IPS-20b (cell line): ENCODE measurements around the gene ISL2.

ENCODE experiments used
- H3K27ac ChIP-seq: one replicate; pipeline ENCODE4 v1.5.1; 2013; ENCODE audit warnings: low read length
- H3K27me3 ChIP-seq: 2 replicates; pipeline ENCODE4 v1.6.1; 2013; ENCODE audit warnings: mild to moderate bottlenecking, low read length, inconsistent platforms; ENCODE audit not compliant: insufficient read depth
- H3K36me3 ChIP-seq: 2 replicates; pipeline ENCODE4 v1.6.1; 2013; ENCODE audit warnings: low read depth, mild to moderate bottlenecking, inconsistent platforms, low read length, moderate library complexity; ENCODE audit not compliant: insufficient read depth
- H3K4me1 ChIP-seq: 2 replicates; pipeline ENCODE4 v1.6.1; 2013; ENCODE audit warnings: mild to moderate bottlenecking, control low read depth, inconsistent platforms, low read length, moderate library complexity; ENCODE audit not compliant: insufficient read depth
- H3K4me3 ChIP-seq: 2 replicates; pipeline ENCODE4 v1.5.1; 2013; ENCODE audit warnings: mild to moderate bottlenecking, low read length, inconsistent platforms
- H3K9ac ChIP-seq: 2 replicates; pipeline ENCODE4 v1.6.1; 2013; ENCODE audit warnings: low read depth, mild to moderate bottlenecking, inconsistent platforms, low read length, moderate library complexity
- H3K9me3 ChIP-seq: 2 replicates; pipeline ENCODE4 v1.6.1; 2013; ENCODE audit warnings: mild to moderate bottlenecking, low read depth, low read length, inconsistent platforms; ENCODE audit not compliant: insufficient read depth

ISL2 gene

GRCh38 chr15:76363251-76363650, 26.7 kb downstream of the ISL2 start:
- no peak overlapping the region for H3K9ac ChIP-seq
- H3K4me1 ChIP-seq, result no peaks in the 10 kb centered on the region
- H3K27me3 ChIP-seq, result no peaks in the 10 kb centered on the region
- no peak overlapping the region for H3K27ac ChIP-seq
- no peaks in the 10 kb centered on the region for H3K36me3 ChIP-seq
- H3K9me3 ChIP-seq, result no peaks in the 10 kb centered on the region
- H3K4me3 ChIP-seq, result no peak overlapping the region

- Histone ChIP-seq H3K9me3 (no peaks in the 10 kb centered on the region), H3K4me1 (no peaks in the 10 kb centered on the region), H3K27ac (no peak overlapping the region), H3K9ac (no peak overlapping the region), H3K4me3 (no peak overlapping the region), H3K27me3 (no peaks in the 10 kb centered on the region), H3K36me3 (no peaks in the 10 kb centered on the region)
Observed at GRCh38 chr15:76366714-76367113, 30.1 kb downstream of the ISL2 start.

- Histone ChIP-seq H3K4me3 (no peak overlapping the region), H3K27me3 (no peaks in the 10 kb centered on the region), H3K9ac (no peak overlapping the region), H3K27ac (no peak overlapping the region), H3K4me1 (no peaks in the 10 kb centered on the region), H3K9me3 (no peaks in the 10 kb centered on the region), H3K36me3 (no peaks in the 10 kb centered on the region)
Observed at GRCh38 chr15:76368122-76368621, 31.6 kb downstream of the ISL2 start.

GRCh38 chr15:76376029-76376428, 39.5 kb downstream of the ISL2 start:
- Histone ChIP-seq H3K9me3 (no peaks in the 10 kb centered on the region), H3K27me3 (no peaks in the 10 kb centered on the region), H3K9ac (no peak overlapping the region), H3K4me3 (no peak overlapping the region), H3K4me1 (0 out of 2 replicates have a peak, but pooled peaks cover 3% of the 10 kb centered on the region), H3K27ac (no peak overlapping the region), H3K36me3 (no peaks in the 10 kb centered on the region)

- Histone ChIP-seq H3K9me3 (no peaks in the 10 kb centered on the region), H3K9ac (no peak overlapping the region), H3K27me3 (no peaks in the 10 kb centered on the region), H3K27ac (no peak overlapping the region), H3K36me3 (no peaks in the 10 kb centered on the region), H3K4me1 (0 out of 2 replicates have a peak, but pooled peaks cover 3% of the 10 kb centered on the region), H3K4me3 (no peak overlapping the region)
Observed at GRCh38 chr15:76376816-76377215, 40.2 kb downstream of the ISL2 start.

GRCh38 chr15:76377217-76377616, 40.6 kb downstream of the ISL2 start:
- Histone ChIP-seq H3K36me3 (no peaks in the 10 kb centered on the region), H3K4me1 (0 out of 2 replicates have a peak, but pooled peaks cover 3% of the 10 kb centered on the region), H3K27ac (no peak overlapping the region), H3K9ac (no peak overlapping the region), H3K4me3 (no peak overlapping the region), H3K9me3 (no peaks in the 10 kb centered on the region), H3K27me3 (no peaks in the 10 kb centered on the region)

GRCh38 chr15:76377751-76378150, 41.2 kb downstream of the ISL2 start:
- no peaks in the 10 kb centered on the region for H3K27me3 ChIP-seq
- H3K9ac ChIP-seq, result no peak overlapping the region
- no peak overlapping the region for H3K27ac ChIP-seq
- H3K36me3 ChIP-seq, result no peaks in the 10 kb centered on the region
- no peak overlapping the region for H3K4me3 ChIP-seq
- no peaks in the 10 kb centered on the region for H3K9me3 ChIP-seq
- 0 out of 2 replicates have a peak, but pooled peaks cover 3% of the 10 kb centered on the region for H3K4me1 ChIP-seq

- Histone ChIP-seq H3K4me3 (no peak overlapping the region), H3K4me1 (0 out of 2 replicates have a peak, but pooled peaks cover 3% of the 10 kb centered on the region)
Observed at GRCh38 chr15:76378691-76379090, 42.1 kb downstream of the ISL2 start.

GRCh38 chr15:76380249-76380648, 43.7 kb downstream of the ISL2 start:
- Histone ChIP-seq H3K9me3 (no peaks in the 10 kb centered on the region), H3K4me3 (no peak overlapping the region), H3K9ac (no peak overlapping the region), H3K36me3 (no peaks in the 10 kb centered on the region), H3K27me3 (no peaks in the 10 kb centered on the region), H3K4me1 (0 out of 2 replicates have a peak, but pooled peaks cover 3% of the 10 kb centered on the region), H3K27ac (no peak overlapping the region)

More at GRCh38 chr15:76378691-76379090, 42.1 kb downstream of the ISL2 start:
- H3K9ac ChIP-seq, result no peak overlapping the region
- H3K36me3 ChIP-seq, result no peaks in the 10 kb centered on the region
- H3K9me3 ChIP-seq, result no peaks in the 10 kb centered on the region
- H3K27me3 ChIP-seq, result no peaks in the 10 kb centered on the region
- H3K27ac ChIP-seq, result no peak overlapping the region

GRCh38 chr15:76381366-76381765, 44.8 kb downstream of the ISL2 start:
- Histone ChIP-seq H3K9ac (no peak overlapping the region), H3K4me1 (0 out of 2 replicates have a peak, but pooled peaks cover 1% of the 10 kb centered on the region), H3K9me3 (no peaks in the 10 kb centered on the region), H3K27me3 (no peaks in the 10 kb centered on the region), H3K36me3 (no peaks in the 10 kb centered on the region), H3K27ac (no peak overlapping the region), H3K4me3 (no peak overlapping the region)

GRCh38 chr15:76382987-76383728, 46.6 kb downstream of the ISL2 start:
- Histone ChIP-seq H3K27me3 (no peaks in the 10 kb centered on the region), H3K4me3 (no peak overlapping the region), H3K27ac (no peak overlapping the region), H3K9ac (no peak overlapping the region), H3K36me3 (no peaks in the 10 kb centered on the region), H3K4me1 (no peaks in the 10 kb centered on the region), H3K9me3 (no peaks in the 10 kb centered on the region)

- H3K27ac ChIP-seq, result no peak overlapping the region
- no peaks in the 10 kb centered on the region for H3K4me1 ChIP-seq
- H3K4me3 ChIP-seq, result no peak overlapping the region
- no peaks in the 10 kb centered on the region for H3K27me3 ChIP-seq
- no peaks in the 10 kb centered on the region for H3K36me3 ChIP-seq
- no peak overlapping the region for H3K9ac ChIP-seq
- no peaks in the 10 kb centered on the region for H3K9me3 ChIP-seq
Observed at GRCh38 chr15:76384409-76384808, 47.8 kb downstream of the ISL2 start.
